Panc1 (cell line): ENCODE data around the gene KRT72. TPM values are rescaled to one million over a fixed set of nuclear protein-coding genes. Genes with fewer than 3 reads are reported as not detected.

Experiments used
- ATAC-seq: fragments of 200-7000 bp; cut with Tn5 transposase; 2 replicates; pipeline ENCODE4 v1.9.1; 2020; ENCODE audit warnings: mild to moderate bottlenecking, moderate library complexity
- BruUV-seq: library from RNA; stranded (reverse); fragments of 400-500 nt; replicated peaks from 2 replicates; lab custom pipeline; 2021; lab: Mats Ljungman, UMichigan
- CTCF ChIA-PET: fragments of 300-600 bp; sonication (Branson Sonifier 250); formaldehyde crosslinking; loops from one replicate; lab custom pipeline; 2022; ENCODE audit warnings: antibody characterized with exemption; lab: Charles Lee
- POLR2A ChIA-PET: fragments of 300-600 bp; sonication (Branson Sonifier 250); formaldehyde crosslinking; loops from one replicate; lab custom pipeline; 2022; ENCODE audit warnings: antibody characterized with exemption; lab: Charles Lee
- DNase-seq: peaks from one replicate; pipeline ENCODE4 v3.0.0-alpha.2; 2010; ENCODE audit warnings: low read depth, low spot score
- H3K27ac ChIP-seq: 2 replicates; pipeline ENCODE4 v1.5.1; 2011; ENCODE audit warnings: mild to moderate bottlenecking, low read length, inconsistent platforms
- H3K27me3 ChIP-seq: fragments of 200-500 bp; sonication (Bioruptor generic); 2 replicates; pipeline ENCODE4 v1.6.0; 2014; ENCODE audit warnings: low read length, inconsistent platforms; ENCODE audit not compliant: control insufficient read depth, insufficient read depth
- H3K36me3 ChIP-seq: fragments of 200-500 bp; sonication (Bioruptor generic); 2 replicates; pipeline ENCODE4 v1.5.1; 2014; ENCODE audit warnings: inconsistent platforms, mild to moderate bottlenecking, low read length, moderate library complexity; ENCODE audit not compliant: control insufficient read depth, insufficient read depth
- H3K4me1 ChIP-seq: 2 replicates; pipeline ENCODE4 v1.5.1; 2011; ENCODE audit warnings: inconsistent platforms, mild to moderate bottlenecking, low read length, moderate library complexity; ENCODE audit not compliant: control insufficient read depth, insufficient read depth
- H3K4me3 ChIP-seq, 2 experiments: 2 replicates each; pipeline ENCODE4 v1.5.1; 2011 to 2012; ENCODE audit warnings: low read depth in 2 of 2, low read length in 2 of 2, mild to moderate bottlenecking in 2 of 2, inconsistent platforms in 1 of 2, moderate library complexity in 1 of 2
- H3K9me3 ChIP-seq: fragments of 200-500 bp; sonication (Bioruptor generic); 2 replicates; pipeline ENCODE4 v1.5.1; 2014; ENCODE audit warnings: low read depth, mild to moderate bottlenecking, inconsistent platforms, low read length, moderate library complexity; ENCODE audit not compliant: control insufficient read depth, insufficient read depth
- CTCF ChIP-seq: fragments of 450-650 bp; IDR thresholded peaks from 2 replicates; pipeline ENCODE4 v1.5.1; 2017; ENCODE audit warnings: mild to moderate bottlenecking
- POLR2AphosphoS5 ChIP-seq: IDR thresholded peaks from 2 replicates; pipeline ENCODE4 v1.6.1; 2012; ENCODE audit warnings: mild to moderate bottlenecking, low read depth, low read length, moderate library complexity
- SIN3A ChIP-seq: IDR thresholded peaks from 2 replicates; pipeline ENCODE4 v1.6.1; 2012; ENCODE audit warnings: low read depth, mild to moderate bottlenecking, low read length, moderate library complexity, borderline replicate concordance; ENCODE audit not compliant: insufficient read depth
- TCF7L2 ChIP-seq: IDR thresholded peaks from 2 replicates; pipeline ENCODE4 v1.6.1; 2011; ENCODE audit warnings: mild to moderate bottlenecking, low read depth, low read length, inconsistent platforms
- in situ Hi-C: cut with HindIII; loops from 2 replicates; pipeline ENCODE4 v1.10.0; 2016; ENCODE audit warnings: low sequenced_read_pairs, low pct_unique_long_range_greater_than_20kb
- intact Hi-C: fragments of 100-400 bp; cut with micrococcal nuclease; formaldehyde crosslinking; loops from one replicate; pipeline ENCODE4 v1.10.0; 2022; ENCODE audit not compliant: unreplicated experiment
- total RNA-seq: library from RNA; stranded (reverse); gene quantifications from one replicate; pipeline ENCODE4 v1.2.1, GENCODE V29; 2021; ENCODE audit not compliant: unreplicated experiment
- TF ChIP-seq, protein P1 (sequence below), 2 experiments: IDR thresholded peaks; 2 replicates each; pipeline ENCODE4 v1.6.1; 2011 to 2012; ENCODE audit warnings: low read depth in 2 of 2, control low read depth in 1 of 2, low read length in 1 of 2, mild to moderate bottlenecking in 1 of 2, moderate library complexity in 1 of 2; ENCODE audit not compliant: insufficient read depth in 1 of 2

The KRT72 gene
- total RNA-seq, 1 experiment from 2014 or later, result not detected

GRCh38 chr12:52552055-52552454 lies 49.2 kb downstream of the KRT72 start:
- H3K27me3 ChIP-seq, result peaks cover 10% of the 10 kb centered on the region
- BruUV-seq, result no TSS peak
- POLR2A ChIA-PET, result no interaction called here
- DNase-seq, result no peak
- no peak overlapping the region for H3K4me3 ChIP-seq
- no peaks in the 10 kb centered on the region for H3K36me3 ChIP-seq
- in situ Hi-C loops (no loop called here), intact Hi-C loops (no loop called here)
- CTCF ChIA-PET, result no interaction called here
- no peak overlapping the region for H3K27ac ChIP-seq
- ATAC-seq, result no peak
- H3K4me1 ChIP-seq, result no peaks in the 10 kb centered on the region
- H3K9me3 ChIP-seq, result no peaks in the 10 kb centered on the region
- TF ChIP-seq, protein P1, sequence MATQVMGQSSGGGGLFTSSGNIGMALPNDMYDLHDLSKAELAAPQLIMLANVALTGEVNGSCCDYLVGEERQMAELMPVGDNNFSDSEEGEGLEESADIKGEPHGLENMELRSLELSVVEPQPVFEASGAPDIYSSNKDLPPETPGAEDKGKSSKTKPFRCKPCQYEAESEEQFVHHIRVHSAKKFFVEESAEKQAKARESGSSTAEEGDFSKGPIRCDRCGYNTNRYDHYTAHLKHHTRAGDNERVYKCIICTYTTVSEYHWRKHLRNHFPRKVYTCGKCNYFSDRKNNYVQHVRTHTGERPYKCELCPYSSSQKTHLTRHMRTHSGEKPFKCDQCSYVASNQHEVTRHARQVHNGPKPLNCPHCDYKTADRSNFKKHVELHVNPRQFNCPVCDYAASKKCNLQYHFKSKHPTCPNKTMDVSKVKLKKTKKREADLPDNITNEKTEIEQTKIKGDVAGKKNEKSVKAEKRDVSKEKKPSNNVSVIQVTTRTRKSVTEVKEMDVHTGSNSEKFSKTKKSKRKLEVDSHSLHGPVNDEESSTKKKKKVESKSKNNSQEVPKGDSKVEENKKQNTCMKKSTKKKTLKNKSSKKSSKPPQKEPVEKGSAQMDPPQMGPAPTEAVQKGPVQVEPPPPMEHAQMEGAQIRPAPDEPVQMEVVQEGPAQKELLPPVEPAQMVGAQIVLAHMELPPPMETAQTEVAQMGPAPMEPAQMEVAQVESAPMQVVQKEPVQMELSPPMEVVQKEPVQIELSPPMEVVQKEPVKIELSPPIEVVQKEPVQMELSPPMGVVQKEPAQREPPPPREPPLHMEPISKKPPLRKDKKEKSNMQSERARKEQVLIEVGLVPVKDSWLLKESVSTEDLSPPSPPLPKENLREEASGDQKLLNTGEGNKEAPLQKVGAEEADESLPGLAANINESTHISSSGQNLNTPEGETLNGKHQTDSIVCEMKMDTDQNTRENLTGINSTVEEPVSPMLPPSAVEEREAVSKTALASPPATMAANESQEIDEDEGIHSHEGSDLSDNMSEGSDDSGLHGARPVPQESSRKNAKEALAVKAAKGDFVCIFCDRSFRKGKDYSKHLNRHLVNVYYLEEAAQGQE (IDR thresholded peaks at IDR 0.05; ENCODE audit: insufficient read depth in 1 of 2, low read depth in 2 of 2, low read length in 1 of 2), result no peak
- TF ChIP-seq CTCF (no peak), TCF7L2 (no peak), POLR2AphosphoS5 (no peak), SIN3A (no peak)

- H3K4me1 ChIP-seq, result no peaks in the 10 kb centered on the region
- ChIA-PET POLR2A (no interaction called here), CTCF (no interaction called here)
- no peaks in the 10 kb centered on the region for H3K36me3 ChIP-seq
- DNase-seq (no peak), ATAC-seq (no peak)
- no peaks in the 10 kb centered on the region for H3K9me3 ChIP-seq
- intact Hi-C loops (no loop called here), in situ Hi-C loops (no loop called here)
- no peak for TF ChIP-seq SIN3A
- no peak for TF ChIP-seq CTCF
- TF ChIP-seq TCF7L2, result no peak
- TF ChIP-seq, protein P1 (IDR thresholded peaks at IDR 0.05; ENCODE audit: insufficient read depth in 1 of 2, low read depth in 2 of 2, low read length in 1 of 2), result no peak
- no peak for TF ChIP-seq POLR2AphosphoS5
- no TSS peak for BruUV-seq
- H3K27me3 ChIP-seq, result peaks cover 10% of the 10 kb centered on the region
- no peak overlapping the region for H3K4me3 ChIP-seq
- H3K27ac ChIP-seq, result no peak overlapping the region
These were observed 49.9 kb downstream of the KRT72 start for GRCh38 chr12:52551216-52551865.
